ENCODE data around the gene ADCY3. TPM values are rescaled to one million over a fixed set of nuclear protein-coding genes. Genes with fewer than 3 reads are reported as not detected.

The ADCY3 gene
- total and polyA plus RNA-seq, 9 of the 15 experiments (the other 6 are each of a cell fraction or from before 2014, with no cell fraction given) = 1.5 to 54.8 (median 26.3) TPM

DNA sequence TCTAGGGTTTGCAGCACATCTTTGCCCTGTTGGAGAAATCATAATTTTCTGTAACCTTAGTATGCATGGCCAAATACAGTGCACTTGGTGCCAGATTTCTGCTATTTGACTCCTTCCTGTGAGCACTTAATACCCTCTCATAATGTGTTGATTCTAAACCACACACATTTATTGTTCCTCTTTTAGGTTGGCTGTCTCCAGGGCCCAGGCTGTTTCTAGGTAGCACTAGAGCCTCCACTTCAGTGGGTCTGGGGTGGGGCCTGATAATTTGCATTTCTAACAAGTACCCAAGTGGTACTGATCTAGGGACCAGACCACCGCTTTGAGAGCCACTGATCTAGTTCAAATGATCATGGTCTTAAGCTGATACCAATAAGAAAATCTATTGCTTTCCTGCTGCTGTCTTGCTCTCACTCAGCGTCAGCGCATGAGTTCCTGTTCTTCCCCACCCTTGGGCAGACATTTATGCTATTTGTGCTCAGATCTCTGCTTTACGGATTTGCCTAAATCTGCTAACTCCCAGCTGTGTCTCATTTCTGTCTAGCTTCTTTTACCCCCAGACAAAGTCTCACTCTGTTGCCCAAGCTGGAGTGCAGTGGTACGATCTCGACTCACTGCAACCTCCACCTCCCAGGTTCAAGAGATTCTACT, 134.2 kb downstream of the ADCY3 start:
- H3K9ac ChIP-seq (ENCODE audit: insufficient read depth in 1 of 2, low read depth in 2 of 2, low read length in 2 of 2) = no peak overlapping the region
- no peak overlapping the region for H3K4me3 ChIP-seq
- no peak for TF ChIP-seq IRF2 (CRISPR knock-in tag; IDR thresholded peaks at IDR 0.05)
- no peak for TF ChIP-seq MEIS2 (IDR thresholded peaks at IDR 0.05; ENCODE audit: partially characterized antibody)
- no peak for TF ChIP-seq ZKSCAN1 (IDR thresholded peaks at IDR 0.05; ENCODE audit: low read depth, low read length)
- TF ChIP-seq RBBP5 (IDR thresholded peaks at IDR 0.05; ENCODE audit: borderline replicate concordance, insufficient read depth, low read length, poor library complexity, severe bottlenecking) = no peak
- no peak for TF ChIP-seq OTX1 (CRISPR knock-in tag; IDR thresholded peaks at IDR 0.05)
- TF ChIP-seq, protein P1, sequence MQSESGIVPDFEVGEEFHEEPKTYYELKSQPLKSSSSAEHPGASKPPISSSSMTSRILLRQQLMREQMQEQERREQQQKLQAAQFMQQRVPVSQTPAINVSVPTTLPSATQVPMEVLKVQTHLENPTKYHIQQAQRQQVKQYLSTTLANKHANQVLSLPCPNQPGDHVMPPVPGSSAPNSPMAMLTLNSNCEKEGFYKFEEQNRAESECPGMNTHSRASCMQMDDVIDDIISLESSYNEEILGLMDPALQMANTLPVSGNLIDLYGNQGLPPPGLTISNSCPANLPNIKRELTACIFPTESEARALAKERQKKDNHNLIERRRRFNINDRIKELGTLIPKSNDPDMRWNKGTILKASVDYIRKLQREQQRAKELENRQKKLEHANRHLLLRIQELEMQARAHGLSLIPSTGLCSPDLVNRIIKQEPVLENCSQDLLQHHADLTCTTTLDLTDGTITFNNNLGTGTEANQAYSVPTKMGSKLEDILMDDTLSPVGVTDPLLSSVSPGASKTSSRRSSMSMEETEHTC (IDR thresholded peaks at IDR 0.05) = no peak
- TF ChIP-seq PTTG1 (tag; IDR thresholded peaks at IDR 0.05; ENCODE audit: low read depth) = no peak
- TF ChIP-seq ZNF316 (IDR thresholded peaks at IDR 0.05) = no peak
- no peak for TF ChIP-seq NCOA2 (IDR thresholded peaks at IDR 0.05; ENCODE audit: partially characterized antibody in 2 of 2)
- TF ChIP-seq RBM15 (IDR thresholded peaks at IDR 0.05; ENCODE audit: insufficient read depth, low read length) = no peak
- TF ChIP-seq DDX20 (tag; IDR thresholded peaks at IDR 0.05; ENCODE audit: low read depth) = no peak

More for the DNA sequence above, 134.2 kb downstream of the ADCY3 start:
- Histone ChIP-seq H3K4me1 (replicated peaks in 1 of 2; ENCODE audit: control insufficient read depth in 2 of 2, insufficient read depth in 2 of 2, low read length in 2 of 2) (peaks cover 0 to 7% of the 10 kb centered on the region in 2 experiments; a peak in 2 of 5 replicates), H3K27ac (ENCODE audit: extremely low read depth, low read depth, low read length) (no peak overlapping the region), H3K36me3 (ENCODE audit: control insufficient read depth, insufficient read depth, low read length) (peaks cover 13% of the 10 kb centered on the region; the same call in 1 of the 3 replicates), H3K9me1 (ENCODE audit: control insufficient read depth, insufficient read depth, low read length) (no peaks in the 10 kb centered on the region), H4K20me1 (replicated peaks; ENCODE audit: control insufficient read depth, insufficient read depth, low read length) (no peaks in the 10 kb centered on the region), H2AFZ (ENCODE audit: low read depth, low read length) (no peak overlapping the region), H3K79me2 (ENCODE audit: control insufficient read depth, insufficient read depth, low read length) (no peaks in the 10 kb centered on the region), H3K4me2 (ENCODE audit: insufficient read depth, low read length) (no peak overlapping the region), H3K9me3 (replicated peaks; ENCODE audit: control insufficient read depth, insufficient read depth, low read depth, low read length) (peaks cover 1% of the 10 kb centered on the region; the same call in 1 of the 2 replicates), H3K27me3 (ENCODE audit: control insufficient read depth in 2 of 2, insufficient read depth in 2 of 2, low read length in 2 of 2) (no peaks in the 10 kb centered on the region; a peak in 1 of 5 replicates)
- FAIRE-seq (no peak), ATAC-seq (no peak), DNase-seq (ENCODE audit: extremely low read depth in 1 of 4, low spot score in 3 of 4) (no peak)
- CTCF ChIA-PET (ENCODE audit: low intra/inter-chr PET ratio) = no interaction called here
- WGBS (ENCODE audit: insufficient coverage, low coverage, missing lambda C conversion rate) = 72% methylated on average over 6 of the region's 6 CpGs
- in situ Hi-C loops (cut with MboI) (loop anchor here (25.0 kb wide), 1 partner anchor 373 kb away; no protein-coding TSS in a partner anchor), intact Hi-C loops (cut with micrococcal nuclease) (no loop called here)
- POLR2A ChIA-PET = interaction anchor here (0.7 kb wide), 1 partner anchor 12 kb away, joined by 3 read pairs; no protein-coding TSS in a partner anchor
- BruUV-seq (replicated peaks) = no TSS peak
